HepG2 (cell line): ENCODE measurements around the gene ILKAP. TPM values are rescaled to one million over a fixed set of nuclear protein-coding genes. Genes with fewer than 3 reads are reported as not detected.

Source experiments
- CSRNP1 ChIP-seq: sonication (generic); formaldehyde crosslinking; IDR thresholded peaks from 2 replicates; pipeline ENCODE4 v1.8.1; 2023; ENCODE audit warnings: mild to moderate bottlenecking, missing genetic modification reagents
- GFI1 ChIP-seq: sonication (generic); formaldehyde crosslinking; IDR thresholded peaks from 2 replicates; pipeline ENCODE4 v1.5.0; 2020; ENCODE audit warnings: missing genetic modification reagents, mild to moderate bottlenecking, borderline replicate concordance
- HMGXB3 ChIP-seq: sonication (generic); formaldehyde crosslinking; IDR thresholded peaks from 2 replicates; pipeline ENCODE4 v1.4.0; 2020; ENCODE audit warnings: missing genetic modification reagents, borderline replicate concordance
- NR0B2 ChIP-seq: sonication (generic); formaldehyde crosslinking; IDR thresholded peaks from 2 replicates; pipeline ENCODE4 v1.4.0; 2020; ENCODE audit warnings: mild to moderate bottlenecking, missing genetic modification reagents
- NR3C1 ChIP-seq: sonication (generic); formaldehyde crosslinking; IDR thresholded peaks from 2 replicates; pipeline ENCODE4 v1.4.0; 2020; ENCODE audit warnings: missing genetic modification reagents
- SIN3B ChIP-seq: fragments of 150-350 bp; IDR thresholded peaks from 2 replicates; pipeline ENCODE4 v1.6.1; 2014; ENCODE audit warnings: low read length
- SOX13 ChIP-seq, 3 experiments: fragments of 450-650 bp in 1 of 3; sonication (generic) in 1 of 3; formaldehyde crosslinking in 1 of 3; IDR thresholded peaks in 2 of 3; conservative IDR thresholded peaks in 1 of 3; 2 replicates each; pipeline versions ENCODE4 v1.5.0 to v1.6.1; 2016 to 2020; ENCODE audit warnings: antibody characterized with exemption in 1 of 3, mild to moderate bottlenecking in 1 of 3, missing compliant biosample characterization in 1 of 3, missing genetic modification reagents in 1 of 3, moderate library complexity in 1 of 3
- SPEN ChIP-seq: sonication (generic); formaldehyde crosslinking; IDR thresholded peaks from 2 replicates; pipeline ENCODE4 v1.5.1; 2020; ENCODE audit warnings: low read depth, mild to moderate bottlenecking, missing genetic modification reagents
- TMF1 ChIP-seq: sonication (generic); formaldehyde crosslinking; IDR thresholded peaks from 2 replicates; pipeline ENCODE4 v1.8.1; 2022; ENCODE audit warnings: low read depth, missing genetic modification reagents
- ZBTB37 ChIP-seq: sonication (generic); formaldehyde crosslinking; IDR thresholded peaks from 2 replicates; pipeline ENCODE4 v1.4.0; 2020; ENCODE audit warnings: mild to moderate bottlenecking, missing genetic modification reagents
- ZFP36 ChIP-seq: fragments of 150-350 bp; IDR thresholded peaks from 2 replicates; pipeline ENCODE4 v1.6.1; 2018; ENCODE audit warnings: borderline replicate concordance, low read length, low read depth; ENCODE audit not compliant: partially characterized antibody
- ZNF468 ChIP-seq: sonication (generic); formaldehyde crosslinking; IDR thresholded peaks from 2 replicates; pipeline ENCODE4 v1.8.0; 2022; ENCODE audit warnings: mild to moderate bottlenecking, moderate library complexity, missing genetic modification reagents
- ZNF770 ChIP-seq: sonication (generic); formaldehyde crosslinking; IDR thresholded peaks from 2 replicates; pipeline ENCODE4 v1.5.0; 2020; ENCODE audit warnings: mild to moderate bottlenecking, missing genetic modification reagents
- ZNF772 ChIP-seq: sonication (generic); formaldehyde crosslinking; IDR thresholded peaks from 2 replicates; pipeline ENCODE4 v1.5.0; 2020; ENCODE audit warnings: mild to moderate bottlenecking, missing genetic modification reagents
- ZNF879 ChIP-seq: sonication (generic); formaldehyde crosslinking; IDR thresholded peaks from 2 replicates; pipeline ENCODE4 v1.8.1; 2023; ENCODE audit warnings: missing genetic modification reagents
- polyA plus RNA-seq, 8 experiments: library from polyadenylated mRNA; depleted of rRNA in 3 of 8; stranded (reverse) in 7 of 8; unstranded in 1 of 8; fragments of >200 nt; fragmentation: Illumina TruSeq in 4 of 8; extraction: Trizol in 4 of 8; gene quantifications; 2 replicates each; pipeline versions ENCODE4 v1.2.1 to v1.2.3, GENCODE V29; 2011 to 2016; ENCODE audit warnings: low read depth in 4 of 8, missing spikeins in 1 of 8, mixed read lengths in 1 of 8; ENCODE audit not compliant: insufficient read depth in 1 of 8
- total RNA-seq, 5 experiments: library from RNA; depleted of rRNA; stranded (reverse); fragments of >200 nt; fragmentation: Illumina TruSeq; extraction: Trizol; gene quantifications; 2 replicates each; pipeline ENCODE4 v1.2.3, GENCODE V29; 2016; ENCODE audit warnings: low read depth in 1 of 5

Gene ILKAP
- total and polyA plus RNA-seq, 2 of the 13 experiments (the other 11 are each of a cell fraction or from before 2014, with no cell fraction given) = 29.6 to 33.1 TPM

GRCh38 chr2:238242731-238243495 is 39.4 kb upstream of the ILKAP start (continued):
- TF ChIP-seq SPEN (CRISPR knock-in tag) (peak; percentile 55; the same call in 1 of the 2 replicates), NR3C1 (CRISPR knock-in tag) (no peak), ZNF468 (CRISPR knock-in tag) (no peak), ZNF772 (no peak; the same call in 1 of the 2 replicates), GFI1 (CRISPR knock-in tag) (no peak), SIN3B (no peak), ZNF770 (CRISPR knock-in tag) (no peak), ZBTB37 (CRISPR knock-in tag) (no peak), ZFP36 (no peak), TMF1 (CRISPR knock-in tag) (no peak), CSRNP1 (CRISPR knock-in tag) (no peak), SOX13 (IDR thresholded peaks at IDR 0.05) (no peak), SOX13 (CRISPR knock-in tag; conservative IDR thresholded peaks at IDR 0.05 in 1 of 2, IDR thresholded peaks at IDR 0.05 in 1 of 2) (0 out of 4 replicates have a peak, but pooled peaks of 1 of the 2 experiments have one; percentile 5), HMGXB3 (no peak), NR0B2 (CRISPR knock-in tag) (0 out of 2 replicates have a peak, but pooled peaks have one; percentile 35), ZNF879 (no peak)
